H1 (cell line): ENCODE measurements around the gene LRRK1. TPM values are rescaled to one million over a fixed set of nuclear protein-coding genes. Genes with fewer than 3 reads are reported as not detected.

Experiments used
- BRCA1 ChIP-seq: IDR thresholded peaks from 2 replicates; pipeline ENCODE4 v1.6.1; 2012; ENCODE audit warnings: low read depth, low read length, improper control_type of control experiment
- EP300 ChIP-seq, 2 experiments: IDR thresholded peaks; 1 replicate in 1 of 2; 2 replicates in 1 of 2; pipeline ENCODE4 v1.6.1; 2011 to 2012; ENCODE audit warnings: low read depth in 2 of 2, low read length in 2 of 2, mild to moderate bottlenecking in 2 of 2, borderline replicate concordance in 1 of 2, inconsistent platforms in 1 of 2, moderate library complexity in 1 of 2
- polyA plus RNA-seq, 7 experiments: library from polyadenylated mRNA; depleted of rRNA in 3 of 7; stranded (reverse) in 5 of 7; unstranded in 2 of 7; fragments of >200 nt in 5 of 7; fragments of 200-250 nt in 2 of 7; gene quantifications; 1 replicate in 5 of 7; 2 replicates in 1 of 7; 4 replicates in 1 of 7; pipeline versions ENCODE4 v1.2.1 to v1.2.3, GENCODE V29; 2011 to 2013; ENCODE audit warnings: missing spikeins in 2 of 7, mixed read lengths in 2 of 7
- total RNA-seq: library from RNA; stranded (reverse); fragmentation: NEBNext Ultra II Directional; extraction: Animal tissue kit (Norgen Biotek cat#: 25700); gene quantifications from 2 replicates; pipeline ENCODE4 v1.2.1, GENCODE V29; 2021
- TF ChIP-seq, protein P1 (sequence below): fragments of 300-600 bp; sonication (generic); IDR thresholded peaks from 2 replicates; pipeline ENCODE4 v1.7.1; 2012; ENCODE audit warnings: low read length, moderate library complexity, mild to moderate bottlenecking, inconsistent platforms; ENCODE audit not compliant: insufficient replicate concordance

The LRRK1 gene
- total and polyA plus RNA-seq, 2 of the 8 experiments (the other 6 are each of a cell fraction or from before 2014, with no cell fraction given), result 1.2 to 3.6 TPM

DNA sequence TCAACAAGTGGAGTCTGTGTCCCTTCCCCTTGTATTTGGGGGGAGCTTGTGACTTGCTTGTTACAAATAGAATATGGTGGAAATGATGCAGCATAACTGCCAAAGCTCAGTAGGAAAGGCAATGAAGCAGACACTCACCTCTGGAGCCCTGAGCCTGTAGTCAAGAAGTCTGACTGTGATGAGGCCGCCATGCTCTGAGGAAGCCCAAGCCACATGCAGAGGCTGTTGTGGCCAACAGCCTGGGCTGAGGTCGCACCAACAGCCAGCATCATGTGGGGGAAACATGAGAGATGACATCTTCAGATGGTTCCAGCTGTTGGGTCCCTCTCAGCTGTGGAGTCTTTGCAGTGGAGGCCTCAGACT lies 171.3 kb downstream of the LRRK1 start (continued):
- TF ChIP-seq BRCA1 (no peak), EP300 (IDR thresholded peaks at IDR 0.05; ENCODE audit: borderline replicate concordance in 1 of 2, low read depth in 2 of 2, low read length in 2 of 2) (no peak)
- TF ChIP-seq, protein P1, sequence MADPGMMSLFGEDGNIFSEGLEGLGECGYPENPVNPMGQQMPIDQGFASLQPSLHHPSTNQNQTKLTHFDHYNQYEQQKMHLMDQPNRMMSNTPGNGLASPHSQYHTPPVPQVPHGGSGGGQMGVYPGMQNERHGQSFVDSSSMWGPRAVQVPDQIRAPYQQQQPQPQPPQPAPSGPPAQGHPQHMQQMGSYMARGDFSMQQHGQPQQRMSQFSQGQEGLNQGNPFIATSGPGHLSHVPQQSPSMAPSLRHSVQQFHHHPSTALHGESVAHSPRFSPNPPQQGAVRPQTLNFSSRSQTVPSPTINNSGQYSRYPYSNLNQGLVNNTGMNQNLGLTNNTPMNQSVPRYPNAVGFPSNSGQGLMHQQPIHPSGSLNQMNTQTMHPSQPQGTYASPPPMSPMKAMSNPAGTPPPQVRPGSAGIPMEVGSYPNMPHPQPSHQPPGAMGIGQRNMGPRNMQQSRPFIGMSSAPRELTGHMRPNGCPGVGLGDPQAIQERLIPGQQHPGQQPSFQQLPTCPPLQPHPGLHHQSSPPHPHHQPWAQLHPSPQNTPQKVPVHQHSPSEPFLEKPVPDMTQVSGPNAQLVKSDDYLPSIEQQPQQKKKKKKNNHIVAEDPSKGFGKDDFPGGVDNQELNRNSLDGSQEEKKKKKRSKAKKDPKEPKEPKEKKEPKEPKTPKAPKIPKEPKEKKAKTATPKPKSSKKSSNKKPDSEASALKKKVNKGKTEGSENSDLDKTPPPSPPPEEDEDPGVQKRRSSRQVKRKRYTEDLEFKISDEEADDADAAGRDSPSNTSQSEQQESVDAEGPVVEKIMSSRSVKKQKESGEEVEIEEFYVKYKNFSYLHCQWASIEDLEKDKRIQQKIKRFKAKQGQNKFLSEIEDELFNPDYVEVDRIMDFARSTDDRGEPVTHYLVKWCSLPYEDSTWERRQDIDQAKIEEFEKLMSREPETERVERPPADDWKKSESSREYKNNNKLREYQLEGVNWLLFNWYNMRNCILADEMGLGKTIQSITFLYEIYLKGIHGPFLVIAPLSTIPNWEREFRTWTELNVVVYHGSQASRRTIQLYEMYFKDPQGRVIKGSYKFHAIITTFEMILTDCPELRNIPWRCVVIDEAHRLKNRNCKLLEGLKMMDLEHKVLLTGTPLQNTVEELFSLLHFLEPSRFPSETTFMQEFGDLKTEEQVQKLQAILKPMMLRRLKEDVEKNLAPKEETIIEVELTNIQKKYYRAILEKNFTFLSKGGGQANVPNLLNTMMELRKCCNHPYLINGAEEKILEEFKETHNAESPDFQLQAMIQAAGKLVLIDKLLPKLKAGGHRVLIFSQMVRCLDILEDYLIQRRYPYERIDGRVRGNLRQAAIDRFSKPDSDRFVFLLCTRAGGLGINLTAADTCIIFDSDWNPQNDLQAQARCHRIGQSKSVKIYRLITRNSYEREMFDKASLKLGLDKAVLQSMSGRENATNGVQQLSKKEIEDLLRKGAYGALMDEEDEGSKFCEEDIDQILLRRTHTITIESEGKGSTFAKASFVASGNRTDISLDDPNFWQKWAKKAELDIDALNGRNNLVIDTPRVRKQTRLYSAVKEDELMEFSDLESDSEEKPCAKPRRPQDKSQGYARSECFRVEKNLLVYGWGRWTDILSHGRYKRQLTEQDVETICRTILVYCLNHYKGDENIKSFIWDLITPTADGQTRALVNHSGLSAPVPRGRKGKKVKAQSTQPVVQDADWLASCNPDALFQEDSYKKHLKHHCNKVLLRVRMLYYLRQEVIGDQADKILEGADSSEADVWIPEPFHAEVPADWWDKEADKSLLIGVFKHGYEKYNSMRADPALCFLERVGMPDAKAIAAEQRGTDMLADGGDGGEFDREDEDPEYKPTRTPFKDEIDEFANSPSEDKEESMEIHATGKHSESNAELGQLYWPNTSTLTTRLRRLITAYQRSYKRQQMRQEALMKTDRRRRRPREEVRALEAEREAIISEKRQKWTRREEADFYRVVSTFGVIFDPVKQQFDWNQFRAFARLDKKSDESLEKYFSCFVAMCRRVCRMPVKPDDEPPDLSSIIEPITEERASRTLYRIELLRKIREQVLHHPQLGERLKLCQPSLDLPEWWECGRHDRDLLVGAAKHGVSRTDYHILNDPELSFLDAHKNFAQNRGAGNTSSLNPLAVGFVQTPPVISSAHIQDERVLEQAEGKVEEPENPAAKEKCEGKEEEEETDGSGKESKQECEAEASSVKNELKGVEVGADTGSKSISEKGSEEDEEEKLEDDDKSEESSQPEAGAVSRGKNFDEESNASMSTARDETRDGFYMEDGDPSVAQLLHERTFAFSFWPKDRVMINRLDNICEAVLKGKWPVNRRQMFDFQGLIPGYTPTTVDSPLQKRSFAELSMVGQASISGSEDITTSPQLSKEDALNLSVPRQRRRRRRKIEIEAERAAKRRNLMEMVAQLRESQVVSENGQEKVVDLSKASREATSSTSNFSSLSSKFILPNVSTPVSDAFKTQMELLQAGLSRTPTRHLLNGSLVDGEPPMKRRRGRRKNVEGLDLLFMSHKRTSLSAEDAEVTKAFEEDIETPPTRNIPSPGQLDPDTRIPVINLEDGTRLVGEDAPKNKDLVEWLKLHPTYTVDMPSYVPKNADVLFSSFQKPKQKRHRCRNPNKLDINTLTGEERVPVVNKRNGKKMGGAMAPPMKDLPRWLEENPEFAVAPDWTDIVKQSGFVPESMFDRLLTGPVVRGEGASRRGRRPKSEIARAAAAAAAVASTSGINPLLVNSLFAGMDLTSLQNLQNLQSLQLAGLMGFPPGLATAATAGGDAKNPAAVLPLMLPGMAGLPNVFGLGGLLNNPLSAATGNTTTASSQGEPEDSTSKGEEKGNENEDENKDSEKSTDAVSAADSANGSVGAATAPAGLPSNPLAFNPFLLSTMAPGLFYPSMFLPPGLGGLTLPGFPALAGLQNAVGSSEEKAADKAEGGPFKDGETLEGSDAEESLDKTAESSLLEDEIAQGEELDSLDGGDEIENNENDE, result no peak
- TF ChIP-seq, all 59 proteins: peak for 0
